ENCODE measurements around the gene KRT10. TPM values are rescaled to one million over a fixed set of nuclear protein-coding genes. Genes with fewer than 3 reads are reported as not detected.

KRT10 gene
- total RNA-seq, 3 donors from 2014 or later (not counting 1 experiment from before 2014, with no cell fraction given), result 23.6 to 35.9 (median 25.5) TPM

DNA sequence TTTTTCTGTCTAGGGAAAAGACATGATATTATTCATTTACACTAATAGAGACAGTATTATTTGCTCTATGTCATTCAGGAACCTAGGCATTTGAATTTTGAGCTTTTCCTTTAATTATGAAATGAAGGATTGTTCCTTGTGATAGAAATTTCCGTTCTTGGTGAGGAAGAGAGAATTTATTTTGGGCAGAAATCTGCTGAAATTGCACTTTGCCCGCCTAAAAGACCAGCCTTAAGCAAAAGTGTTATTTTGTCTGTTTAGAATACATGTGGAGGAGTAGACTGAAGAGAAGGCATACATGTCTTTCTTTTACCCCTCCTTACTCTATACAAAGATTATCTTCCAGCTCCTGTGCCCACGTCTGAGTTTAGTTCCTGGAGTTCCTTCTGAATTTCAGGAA is 16.8 kb upstream of the KRT10 start:
- intact Hi-C loops (cut with micrococcal nuclease), result no loop called here
- peaks cover 11 to 46% of the 10 kb centered on the region in 2 donors for H3K27me3 Mint-ChIP-seq (ENCODE audit: low read depth in 2 of 2)
- ATAC-seq (no peak), DNase-seq (no peak)
- no peaks in the 10 kb centered on the region for H3K9me3 Mint-ChIP-seq
- H3K9me3 ChIP-seq (ENCODE audit: control insufficient read depth, insufficient read depth, low read length), result no peaks in the 10 kb centered on the region
- H3K4me1 Mint-ChIP-seq, result no peaks in the 10 kb centered on the region
- no peak overlapping the region for H3K27ac Mint-ChIP-seq
- no peak overlapping the region for H3K4me3 Mint-ChIP-seq
- H3K27me3 ChIP-seq (ENCODE audit: control insufficient read depth, insufficient read depth, low read length), result no peaks in the 10 kb centered on the region
- TF ChIP-seq CTCF (IDR thresholded peaks at IDR 0.05), result no peak
- no peak overlapping the region for H3K27ac ChIP-seq (ENCODE audit: low read length)
- H3K4me1 ChIP-seq (ENCODE audit: control insufficient read depth, insufficient read depth, low read length), result no peaks in the 10 kb centered on the region
- no peaks in the 10 kb centered on the region for H3K36me3 Mint-ChIP-seq
- no peak overlapping the region for H3K4me3 ChIP-seq (ENCODE audit: low read length)
- H3K36me3 ChIP-seq (ENCODE audit: control insufficient read depth, insufficient read depth, low read length), result no peaks in the 10 kb centered on the region
- 89% methylated on average over 3 of the region's 3 CpGs for WGBS (ENCODE audit: insufficient coverage)

GRCh38 chr17:40836020-40836419 is 13.6 kb upstream of the KRT10 start:
- intact Hi-C loops (cut with micrococcal nuclease), result no loop called here
- no peak for TF ChIP-seq CTCF (IDR thresholded peaks at IDR 0.05)

DNA sequence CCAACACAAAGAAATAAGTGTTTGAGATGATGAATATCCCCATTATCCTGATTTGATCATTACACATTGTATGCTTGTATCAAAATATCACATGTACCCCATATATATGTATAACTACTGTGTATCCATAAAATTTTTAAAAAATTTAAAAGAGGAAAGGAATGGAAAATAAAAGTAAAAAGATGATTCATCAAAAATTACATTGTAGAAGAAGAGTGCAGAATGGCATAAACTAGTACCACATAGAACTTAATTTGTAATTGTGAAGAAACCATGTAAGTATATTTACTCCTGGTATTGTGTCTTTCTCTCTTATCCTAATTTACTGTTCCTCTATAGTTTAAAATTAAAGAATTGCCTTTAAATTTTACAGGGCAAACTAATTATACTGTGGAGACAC is 11.5 kb upstream of the KRT10 start:
- no peak for TF ChIP-seq CTCF (IDR thresholded peaks at IDR 0.05)
- intact Hi-C loops (cut with micrococcal nuclease), result no loop called here
- H3K9me3 ChIP-seq (ENCODE audit: control insufficient read depth, insufficient read depth, low read length), result no peaks in the 10 kb centered on the region
- H3K27ac Mint-ChIP-seq, result no peak overlapping the region
- peaks cover 2 to 18% of the 10 kb centered on the region in 2 donors for H3K27me3 Mint-ChIP-seq (ENCODE audit: low read depth in 2 of 2)
- peaks cover 0 to 2% of the 10 kb centered on the region in 2 donors for H3K9me3 Mint-ChIP-seq
- no peak overlapping the region for H3K4me3 ChIP-seq (ENCODE audit: low read length)
- DNase-seq, result no peak
- H3K4me1 Mint-ChIP-seq, result no peaks in the 10 kb centered on the region
- H3K27me3 ChIP-seq (ENCODE audit: control insufficient read depth, insufficient read depth, low read length), result peaks cover 3% of the 10 kb centered on the region
- no peaks in the 10 kb centered on the region for H3K4me1 ChIP-seq (ENCODE audit: control insufficient read depth, insufficient read depth, low read length)
- no peak for ATAC-seq
- H3K4me3 Mint-ChIP-seq, result no peak overlapping the region
- no peak overlapping the region for H3K27ac ChIP-seq (ENCODE audit: low read length)
- H3K36me3 ChIP-seq (ENCODE audit: control insufficient read depth, insufficient read depth, low read length), result no peaks in the 10 kb centered on the region
- H3K36me3 Mint-ChIP-seq, result no peaks in the 10 kb centered on the region

More at GRCh38 chr17:40836020-40836419, 13.6 kb upstream of the KRT10 start:
- H3K9me3 ChIP-seq (ENCODE audit: control insufficient read depth, insufficient read depth, low read length), result no peaks in the 10 kb centered on the region
- H3K27me3 ChIP-seq (ENCODE audit: control insufficient read depth, insufficient read depth, low read length), result no peaks in the 10 kb centered on the region
- H3K36me3 ChIP-seq (ENCODE audit: control insufficient read depth, insufficient read depth, low read length), result no peaks in the 10 kb centered on the region
- DNase-seq (no peak), ATAC-seq (no peak)
- Mint-ChIP-seq H3K27me3 (ENCODE audit: low read depth in 2 of 2) (peaks cover 6 to 23% of the 10 kb centered on the region in 2 donors), H3K4me1 (no peaks in the 10 kb centered on the region), H3K4me3 (no peak overlapping the region), H3K27ac (no peak overlapping the region), H3K36me3 (no peaks in the 10 kb centered on the region), H3K9me3 (no peaks in the 10 kb centered on the region)
- no peak overlapping the region for H3K27ac ChIP-seq (ENCODE audit: low read length)
- H3K4me1 ChIP-seq (ENCODE audit: control insufficient read depth, insufficient read depth, low read length), result no peaks in the 10 kb centered on the region
- WGBS (ENCODE audit: insufficient coverage), result 98% methylated on average over 4 of the region's 4 CpGs
- no peak overlapping the region for H3K4me3 ChIP-seq (ENCODE audit: low read length)

- ATAC-seq (no peak), DNase-seq (no peak)
- Histone ChIP-seq H3K27ac (ENCODE audit: low read length) (no peak overlapping the region), H3K9me3 (ENCODE audit: control insufficient read depth, insufficient read depth, low read length) (no peaks in the 10 kb centered on the region), H3K4me3 (ENCODE audit: low read length) (no peak overlapping the region), H3K4me1 (ENCODE audit: control insufficient read depth, insufficient read depth, low read length) (no peaks in the 10 kb centered on the region), H3K36me3 (ENCODE audit: control insufficient read depth, insufficient read depth, low read length) (no peaks in the 10 kb centered on the region), H3K27me3 (ENCODE audit: control insufficient read depth, insufficient read depth, low read length) (peaks cover 3% of the 10 kb centered on the region)
- Mint-ChIP-seq H3K4me1 (no peaks in the 10 kb centered on the region), H3K27me3 (ENCODE audit: low read depth in 2 of 2) (peaks cover 1 to 15% of the 10 kb centered on the region in 2 donors), H3K36me3 (no peaks in the 10 kb centered on the region), H3K4me3 (no peak overlapping the region), H3K27ac (no peak overlapping the region), H3K9me3 (peaks cover 0 to 2% of the 10 kb centered on the region in 2 donors)
- intact Hi-C loops (cut with micrococcal nuclease), result no loop called here
- 58% methylated on average over 1 of the region's 3 CpGs for WGBS (ENCODE audit: insufficient coverage)
- TF ChIP-seq CTCF (IDR thresholded peaks at IDR 0.05), result no peak
Measured at GRCh38 chr17:40832840-40833239, 10.4 kb upstream of the KRT10 start.
